Astrocyte of the spinal cord (primary cell): ENCODE results near the gene SARDH.

Source experiments
- DNase-seq: peaks from one replicate; pipeline ENCODE4 v3.0.0; 2011; ENCODE audit warnings: low read depth, low spot score
- H3K4me3 ChIP-seq: 2 replicates; pipeline ENCODE4 v1.5.1; 2011; ENCODE audit warnings: low read depth, mild to moderate bottlenecking, low read length, moderate library complexity
- in situ Hi-C: cut with HindIII; loops from 2 replicates; pipeline ENCODE4 v1.10.0; 2017; ENCODE audit warnings: low sequenced_read_pairs
- TF ChIP-seq, protein P1 (sequence below): IDR thresholded peaks from 2 replicates; pipeline ENCODE4 v1.5.1; 2012; ENCODE audit warnings: low read depth, mild to moderate bottlenecking, low read length, inconsistent platforms

SARDH gene

DNA sequence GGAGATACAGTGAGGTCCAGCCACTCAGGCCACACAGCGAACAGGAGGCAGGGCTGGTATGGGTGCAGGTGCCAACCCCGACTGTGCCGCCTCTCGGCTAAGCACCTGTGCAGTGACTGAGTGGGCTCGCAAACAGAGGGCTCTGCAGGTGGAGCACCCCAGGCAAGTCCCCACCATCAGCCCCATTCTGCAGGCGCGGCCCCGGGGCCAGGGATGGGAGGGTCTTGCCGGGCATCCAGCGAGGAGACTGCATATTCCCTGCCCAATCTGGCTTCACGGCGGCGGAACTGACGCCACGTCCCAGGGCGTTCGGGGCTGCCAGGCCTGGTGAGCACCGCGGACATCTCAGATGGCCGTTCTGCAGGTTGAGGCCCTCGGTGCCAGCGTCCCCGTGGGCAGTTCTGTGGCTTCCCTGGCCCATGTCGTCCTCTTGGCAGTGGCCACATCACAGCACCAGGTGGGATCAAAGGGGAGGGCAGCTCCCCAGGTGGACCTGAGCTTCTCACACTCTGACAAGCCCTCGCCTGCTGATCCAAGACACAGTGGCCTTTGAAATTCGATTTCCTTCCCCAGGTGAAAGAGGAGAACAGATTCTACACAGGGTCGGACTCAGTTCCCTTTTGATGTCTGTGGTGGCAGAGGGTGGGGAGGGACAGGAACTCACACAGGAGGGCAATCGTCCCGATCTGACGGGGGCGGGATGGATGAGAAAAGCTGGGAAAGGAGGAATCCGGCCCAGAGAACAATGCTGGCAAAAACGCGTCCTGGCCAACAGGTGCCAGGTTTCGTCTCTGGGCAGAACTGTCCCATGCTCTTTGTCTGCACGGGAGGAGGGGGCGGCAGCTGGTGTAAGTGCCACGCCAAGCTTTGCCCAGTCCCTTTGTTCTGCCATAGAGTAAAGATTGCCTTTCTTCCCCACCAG is 83.2 kb downstream of the SARDH start:
- no peak for DNase-seq
- H3K4me3 ChIP-seq, result no peak overlapping the region
- in situ Hi-C loops, result no loop called here
- TF ChIP-seq, protein P1, sequence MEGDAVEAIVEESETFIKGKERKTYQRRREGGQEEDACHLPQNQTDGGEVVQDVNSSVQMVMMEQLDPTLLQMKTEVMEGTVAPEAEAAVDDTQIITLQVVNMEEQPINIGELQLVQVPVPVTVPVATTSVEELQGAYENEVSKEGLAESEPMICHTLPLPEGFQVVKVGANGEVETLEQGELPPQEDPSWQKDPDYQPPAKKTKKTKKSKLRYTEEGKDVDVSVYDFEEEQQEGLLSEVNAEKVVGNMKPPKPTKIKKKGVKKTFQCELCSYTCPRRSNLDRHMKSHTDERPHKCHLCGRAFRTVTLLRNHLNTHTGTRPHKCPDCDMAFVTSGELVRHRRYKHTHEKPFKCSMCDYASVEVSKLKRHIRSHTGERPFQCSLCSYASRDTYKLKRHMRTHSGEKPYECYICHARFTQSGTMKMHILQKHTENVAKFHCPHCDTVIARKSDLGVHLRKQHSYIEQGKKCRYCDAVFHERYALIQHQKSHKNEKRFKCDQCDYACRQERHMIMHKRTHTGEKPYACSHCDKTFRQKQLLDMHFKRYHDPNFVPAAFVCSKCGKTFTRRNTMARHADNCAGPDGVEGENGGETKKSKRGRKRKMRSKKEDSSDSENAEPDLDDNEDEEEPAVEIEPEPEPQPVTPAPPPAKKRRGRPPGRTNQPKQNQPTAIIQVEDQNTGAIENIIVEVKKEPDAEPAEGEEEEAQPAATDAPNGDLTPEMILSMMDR, result no peak

DNA sequence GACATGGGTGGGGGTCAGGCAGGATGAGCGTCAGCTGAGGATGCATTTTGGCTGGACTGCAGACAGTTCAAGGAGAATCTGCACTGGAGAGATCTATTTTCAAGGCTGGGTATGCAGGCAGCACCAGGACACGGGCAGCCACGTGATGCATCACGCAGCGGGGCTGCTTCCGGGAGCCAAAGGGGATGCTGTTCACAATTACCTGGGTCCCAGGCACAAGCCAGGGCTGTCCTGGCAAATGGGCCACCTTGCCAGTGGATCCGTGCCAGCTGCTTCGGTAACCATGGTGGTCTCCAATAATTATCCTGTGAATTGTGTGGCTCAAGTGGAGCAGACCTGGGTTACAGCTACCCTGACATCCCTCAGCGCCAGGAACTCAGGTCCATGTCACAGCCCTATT is 84.5 kb downstream of the SARDH start:
- H3K4me3 ChIP-seq, result no peak overlapping the region
- DNase-seq, result no peak
- TF ChIP-seq, protein P1, result no peak
- in situ Hi-C loops, result no loop called here

DNA sequence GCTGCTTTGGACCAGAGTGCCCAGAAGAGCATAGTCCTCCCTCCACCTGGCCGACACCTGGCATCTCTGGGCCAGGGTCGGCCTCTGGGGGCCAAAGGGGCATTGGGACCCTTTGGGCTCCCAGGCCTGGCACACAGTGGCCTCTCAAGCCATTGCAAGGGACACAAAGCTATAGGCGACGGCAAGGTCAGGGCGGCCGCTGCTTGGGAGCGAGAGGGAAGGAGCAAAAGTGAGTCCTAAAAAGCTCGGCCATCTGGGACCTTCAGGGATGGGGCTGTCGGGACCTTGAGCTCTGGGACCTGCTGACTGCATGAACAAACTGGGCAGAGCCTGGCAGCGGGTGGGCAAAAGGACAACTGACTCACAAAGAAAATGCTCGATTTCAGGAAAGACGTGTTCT is 88.1 kb downstream of the SARDH start:
- DNase-seq, result no peak
- H3K4me3 ChIP-seq, result no peak overlapping the region
- TF ChIP-seq, protein P1, result no peak
- in situ Hi-C loops, result no loop called here

DNA sequence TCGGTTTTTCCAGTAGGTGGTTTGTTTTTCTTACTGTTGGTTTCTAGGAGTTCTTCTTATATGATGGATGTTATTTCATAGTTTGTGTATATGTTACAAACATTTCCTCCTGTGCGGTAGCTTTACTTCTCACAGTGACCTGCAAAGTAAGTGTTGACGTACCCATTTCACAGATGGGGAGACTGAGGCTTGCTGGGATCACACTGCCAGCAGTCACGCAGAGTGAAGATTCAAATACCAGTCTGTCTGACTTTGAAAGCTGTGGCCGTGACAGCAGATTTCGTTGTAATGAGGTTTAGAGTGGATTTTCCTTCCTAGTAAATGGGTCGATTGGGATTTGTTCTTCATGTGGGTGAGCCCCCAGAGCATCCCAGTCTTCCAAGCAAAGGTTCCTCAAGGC is 89.0 kb downstream of the SARDH start:
- in situ Hi-C loops, result no loop called here
- no peak for DNase-seq
- H3K4me3 ChIP-seq, result no peak overlapping the region
- TF ChIP-seq, protein P1, result no peak

DNA sequence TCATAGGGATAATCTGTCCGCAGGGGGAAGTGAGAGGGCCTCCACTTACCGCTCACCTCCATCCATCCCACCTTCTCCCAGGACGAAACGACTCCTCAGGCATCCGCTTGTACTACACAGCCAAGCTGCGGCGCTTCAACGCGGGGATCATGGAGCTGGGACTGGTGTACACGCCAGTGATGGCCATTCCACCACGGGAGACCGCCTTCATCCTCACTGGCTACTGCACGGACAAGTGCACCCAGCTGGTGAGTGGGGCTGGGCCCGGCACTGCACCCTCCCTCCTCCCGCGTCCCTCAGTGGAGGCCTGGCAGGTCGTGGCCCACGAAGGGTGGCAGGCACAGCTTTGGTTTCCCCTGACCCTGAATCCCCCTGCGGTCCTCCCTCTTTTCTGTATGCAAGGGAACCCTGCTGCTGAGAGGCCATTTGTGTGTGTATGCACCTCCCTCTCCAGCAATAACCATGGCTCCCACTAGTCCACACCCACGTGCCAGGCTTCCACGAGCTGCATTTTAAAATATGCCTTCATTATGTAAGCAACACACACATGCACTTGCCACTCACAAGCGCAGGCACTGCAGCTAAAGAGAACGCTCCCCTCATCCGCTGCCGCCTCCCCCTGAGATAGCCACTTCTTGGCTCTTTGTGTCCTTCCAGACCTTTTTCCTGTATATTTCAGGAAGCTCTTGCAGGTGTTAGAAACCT is 90.2 kb downstream of the SARDH start:
- TF ChIP-seq, protein P1, result no peak
- no peak overlapping the region for H3K4me3 ChIP-seq
- DNase-seq, result no peak
- in situ Hi-C loops, result no loop called here

DNA sequence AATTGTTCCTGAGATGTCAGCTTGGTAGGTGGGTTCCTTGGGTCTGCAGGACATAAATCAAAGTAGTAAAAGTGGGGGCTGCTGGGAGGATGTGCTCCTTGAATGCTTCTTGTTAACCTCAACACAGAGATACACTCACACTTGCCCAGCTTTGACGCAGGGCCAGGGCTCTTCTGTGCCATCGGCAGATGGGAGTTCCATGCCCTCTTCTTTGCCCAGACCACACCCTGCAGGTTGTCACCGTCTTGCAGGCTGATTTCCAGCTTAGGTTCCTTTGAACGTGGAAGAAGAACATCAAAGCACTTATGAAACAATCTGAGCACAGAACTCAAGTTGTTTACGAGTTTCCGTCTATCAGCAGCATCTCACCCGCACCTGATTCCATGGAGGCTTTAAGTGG is 91.0 kb downstream of the SARDH start:
- in situ Hi-C loops, result no loop called here
- DNase-seq, result no peak
- H3K4me3 ChIP-seq, result no peak overlapping the region
- TF ChIP-seq, protein P1, result no peak
